Prostate gland (tissue), 2 donors: ENCODE results near the gene TNFRSF17. TPM values are rescaled to one million over a fixed set of nuclear protein-coding genes. Genes with fewer than 3 reads are reported as not detected.

ENCODE experiments used
- DNase-seq: peaks from one replicate; pipeline ENCODE4 v3.0.0-alpha.2; 2019; ENCODE audit warnings: low spot score
- H3K27ac ChIP-seq, 2 donors: fragments of 200-600 bp; sonication (generic); 2 replicates each; pipeline ENCODE4 v1.5.1; 2017 to 2019
- H3K27me3 ChIP-seq: fragments of 200-600 bp; sonication (generic); replicated peaks from 2 replicates; pipeline ENCODE4 v1.5.1; 2019; ENCODE audit not compliant: insufficient read depth
- H3K36me3 ChIP-seq, 2 donors: fragments of 200-600 bp; sonication (generic); 1 replicate in 1 of 2; 2 replicates in 1 of 2; pipeline versions ENCODE4 v1.5.1 to v1.8.1; 2017 to 2019
- H3K4me1 ChIP-seq: fragments of 200-600 bp; sonication (generic); replicated peaks from 2 replicates; pipeline ENCODE4 v1.5.1; 2019
- H3K4me3 ChIP-seq, 2 donors: fragments of 200-600 bp; sonication (generic); 2 replicates each; pipeline ENCODE4 v1.5.1; 2017 to 2019
- H3K9me3 ChIP-seq: fragments of 200-600 bp; sonication (generic); 2 replicates; pipeline ENCODE4 v1.5.1; 2017
- CTCF ChIP-seq, 4 experiments: fragments of 200-600 bp in 2 of 4; fragments of 450-650 bp in 2 of 4; sonication (generic) in 2 of 4; IDR thresholded peaks; 1 replicate in 3 of 4; 2 replicates in 1 of 4; pipeline ENCODE4 v1.5.1; 2016 to 2019; ENCODE audit warnings: antibody characterized with exemption in 4 of 4, mild to moderate bottlenecking in 2 of 4, moderate library complexity in 2 of 4
- POLR2A ChIP-seq: fragments of 450-650 bp; IDR thresholded peaks from one replicate; pipeline ENCODE4 v1.6.1; 2016; ENCODE audit warnings: antibody characterized with exemption, mild to moderate bottlenecking
- POLR2AphosphoS5 ChIP-seq: sonication (generic); formaldehyde crosslinking; IDR thresholded peaks from one replicate; pipeline ENCODE4 v1.6.1; 2017; ENCODE audit warnings: antibody characterized with exemption
- WGBS: methylation state at CpG from one replicate; pipeline ENCODE4 v1.1.5; 2018; 5-methylcytosine and 5-hydroxymethylcytosine counted together
- intact Hi-C: fragments of 100-400 bp; cut with DNase I; formaldehyde crosslinking; loops from one replicate; pipeline ENCODE4 v1.14.2; 2022
- total RNA-seq, 2 donors: library from RNA; depleted of rRNA; stranded (reverse); fragments of >200 nt; gene quantifications; one replicate each; pipeline ENCODE4 v1.1.0, GENCODE V29; 2016

The TNFRSF17 gene
- total RNA-seq, 2 donors from 2014 or later = 1.0 TPM; not detected in 1

- H3K9me3 ChIP-seq = no peaks in the 10 kb centered on the region
- intact Hi-C loops = loop anchor here (10.0 kb wide), 1 partner anchor 118 kb away; the partner anchor contains the start of gene RSL1D1
- WGBS = 64% methylated on average over 5 of the region's 5 CpGs
- no peaks in the 10 kb centered on the region for H3K36me3 ChIP-seq
- H3K27ac ChIP-seq = no peak overlapping the region
- no peaks in the 10 kb centered on the region for H3K27me3 ChIP-seq
- H3K4me3 ChIP-seq = no peak overlapping the region
- H3K4me1 ChIP-seq = peaks cover 6% of the 10 kb centered on the region
- TF ChIP-seq POLR2AphosphoS5 = no peak
- TF ChIP-seq CTCF (IDR thresholded peaks at IDR 0.05) = no peak
- TF ChIP-seq POLR2A = no peak
- no peak for DNase-seq
Measured at GRCh38 chr16:11973070-11973469, 8.1 kb downstream of the TNFRSF17 start.

- Histone ChIP-seq H3K27ac (peak overlapping the region; percentile 50 to 64), H3K36me3 (no peaks in the 10 kb centered on the region), H3K4me3 (peak overlapping the region; percentile 70 to 85), H3K4me1 (peaks cover 6% of the 10 kb centered on the region), H3K9me3 (no peaks in the 10 kb centered on the region), H3K27me3 (no peaks in the 10 kb centered on the region)
- under 1% methylated on average over 22 of the region's 22 CpGs for WGBS
- TF ChIP-seq POLR2A (no peak), POLR2AphosphoS5 (no peak), CTCF (IDR thresholded peaks at IDR 0.05) (no peak)
- intact Hi-C loops = loop anchor here (10.0 kb wide), 1 partner anchor 122 kb away; the partner anchor contains the start of gene RSL1D1
- no peak for DNase-seq
Measured at GRCh38 chr16:11976850-11977375, 11.9 kb downstream of the TNFRSF17 start.

GRCh38 chr16:11977376-11978041 lies 12.5 kb downstream of the TNFRSF17 start:
- Histone ChIP-seq H3K36me3 (no peaks in the 10 kb centered on the region), H3K9me3 (no peaks in the 10 kb centered on the region), H3K27ac (peak overlapping the region; percentile 50 to 64), H3K27me3 (no peaks in the 10 kb centered on the region), H3K4me1 (peaks cover 6% of the 10 kb centered on the region), H3K4me3 (peak overlapping the region; percentile 70 to 85)
- TF ChIP-seq CTCF (IDR thresholded peaks at IDR 0.05) (no peak), POLR2AphosphoS5 (no peak), POLR2A (no peak)
- intact Hi-C loops = loop anchor here (10.0 kb wide), 1 partner anchor 123 kb away; the partner anchor contains the start of gene RSL1D1
- DNase-seq = no peak
- WGBS = 17% methylated on average over 12 of the region's 12 CpGs

GRCh38 chr16:11978080-11978479 lies 13.1 kb downstream of the TNFRSF17 start:
- no peak for TF ChIP-seq POLR2A
- no peak for TF ChIP-seq POLR2AphosphoS5
- no peak for TF ChIP-seq CTCF (IDR thresholded peaks at IDR 0.05)
- Histone ChIP-seq H3K4me1 (peaks cover 6% of the 10 kb centered on the region), H3K27ac (peak overlapping the region in 1 of 2 donors; percentile 64), H3K36me3 (no peaks in the 10 kb centered on the region), H3K27me3 (no peaks in the 10 kb centered on the region), H3K4me3 (no peak overlapping the region), H3K9me3 (no peaks in the 10 kb centered on the region)
- intact Hi-C loops = loop anchor here (10.0 kb wide), 1 partner anchor 123 kb away; the partner anchor contains the start of gene RSL1D1
- no peak for DNase-seq
- WGBS = 70% methylated on average over 2 of the region's 2 CpGs
